GM18951 (cell line): ENCODE measurements around the gene PLXNA2.

Experiments used
- POLR2A ChIP-seq: IDR thresholded peaks from 4 replicates; pipeline ENCODE4 v1.6.1; 2011; ENCODE audit warnings: mild to moderate bottlenecking; ENCODE audit not compliant: insufficient read length, insufficient read depth; ENCODE audit errors: extremely low read depth
- in situ Hi-C: fragments of 300-500 bp; cut with MboI; formaldehyde crosslinking; loops from one replicate; pipeline ENCODE4 v1.12.0; 2022; ENCODE audit warnings: low sequenced_read_pairs, mixed read lengths, inconsistent platforms; ENCODE audit not compliant: unreplicated experiment

Gene PLXNA2

GRCh38 chr1:208043691-208044181, 200.4 kb downstream of the PLXNA2 start:
- TF ChIP-seq POLR2A: no peak
- in situ Hi-C loops: no loop called here

GRCh38 chr1:208042868-208043267, 201.3 kb downstream of the PLXNA2 start:
- in situ Hi-C loops: no loop called here
- no peak for TF ChIP-seq POLR2A

GRCh38 chr1:208042041-208042615, 202.1 kb downstream of the PLXNA2 start:
- TF ChIP-seq POLR2A: no peak
- in situ Hi-C loops: no loop called here

- TF ChIP-seq POLR2A: no peak
- in situ Hi-C loops: no loop called here
Observed at GRCh38 chr1:208041505-208041904, 202.7 kb downstream of the PLXNA2 start.

- in situ Hi-C loops: no loop called here
Observed at GRCh38 chr1:208040821-208041297, 203.3 kb downstream of the PLXNA2 start.

GRCh38 chr1:208039536-208040332, 204.4 kb downstream of the PLXNA2 start:
- in situ Hi-C loops: loop anchor here (10.0 kb wide), 1 partner anchor 215 kb away; no protein-coding TSS in a partner anchor
- TF ChIP-seq POLR2A: no peak

More at GRCh38 chr1:208040821-208041297, 203.3 kb downstream of the PLXNA2 start:
- no peak for TF ChIP-seq POLR2A

GRCh38 chr1:208038303-208038702, 205.9 kb downstream of the PLXNA2 start:
- TF ChIP-seq POLR2A: no peak
- in situ Hi-C loops: loop anchor here (10.0 kb wide), 1 partner anchor 216 kb away; no protein-coding TSS in a partner anchor

GRCh38 chr1:208036918-208037766, 207.0 kb downstream of the PLXNA2 start:
- in situ Hi-C loops: loop anchor here (10.0 kb wide), 1 partner anchor 218 kb away; no protein-coding TSS in a partner anchor
- no peak for TF ChIP-seq POLR2A

GRCh38 chr1:208036106-208036808, 207.9 kb downstream of the PLXNA2 start:
- in situ Hi-C loops: loop anchor here (10.0 kb wide), 1 partner anchor 219 kb away; no protein-coding TSS in a partner anchor
- no peak for TF ChIP-seq POLR2A

GRCh38 chr1:208034135-208034534, 210.0 kb downstream of the PLXNA2 start:
- no peak for TF ChIP-seq POLR2A
- in situ Hi-C loops: loop anchor here (10.0 kb wide), 1 partner anchor 221 kb away; no protein-coding TSS in a partner anchor

GRCh38 chr1:208033236-208033635, 210.9 kb downstream of the PLXNA2 start:
- TF ChIP-seq POLR2A: no peak
- in situ Hi-C loops: loop anchor here (10.0 kb wide), 1 partner anchor 222 kb away; no protein-coding TSS in a partner anchor

- in situ Hi-C loops: loop anchor here (10.0 kb wide), 1 partner anchor 223 kb away; no protein-coding TSS in a partner anchor
- no peak for TF ChIP-seq POLR2A
Observed at GRCh38 chr1:208031932-208032320, 212.3 kb downstream of the PLXNA2 start.

- in situ Hi-C loops: loop anchor here (10.0 kb wide), 1 partner anchor 223 kb away; no protein-coding TSS in a partner anchor
- no peak for TF ChIP-seq POLR2A
Observed at GRCh38 chr1:208031316-208031931, 212.8 kb downstream of the PLXNA2 start.
